ENCODE measurements around the gene GALNT13.

GRCh38 chr2:154495455-154495868 is 623.7 kb downstream of the GALNT13 start:
- TF ChIP-seq YY1 (IDR thresholded peaks at IDR 0.05; ENCODE audit: insufficient read depth, insufficient read length), result no peak
- TF ChIP-seq SUZ12 (IDR thresholded peaks at IDR 0.05; ENCODE audit: extremely low read depth, insufficient read depth, insufficient read length), result no peak
- TF ChIP-seq ZNF274 (IDR thresholded peaks at IDR 0.05; ENCODE audit: low read depth, low read length), result no peak

Measured in NT2/D1 (cell line).